K562 treated with DMSO at 1 percent for 48 hours (cell line): ENCODE measurements around the gene NCOR1. TPM values are rescaled to one million over a fixed set of nuclear protein-coding genes. Genes with fewer than 3 reads are reported as not detected.

Source experiments
- total RNA-seq: library from RNA; unstranded; fragments of 300-600 nt; gene quantifications from 2 replicates; pipeline ENCODE4 v1.2.3, GENCODE V29; 2022; ENCODE audit warnings: low replicate concordance; ENCODE audit errors: extremely low read depth

NCOR1 gene
- total RNA-seq = not detected in 2 replicates

DNA sequence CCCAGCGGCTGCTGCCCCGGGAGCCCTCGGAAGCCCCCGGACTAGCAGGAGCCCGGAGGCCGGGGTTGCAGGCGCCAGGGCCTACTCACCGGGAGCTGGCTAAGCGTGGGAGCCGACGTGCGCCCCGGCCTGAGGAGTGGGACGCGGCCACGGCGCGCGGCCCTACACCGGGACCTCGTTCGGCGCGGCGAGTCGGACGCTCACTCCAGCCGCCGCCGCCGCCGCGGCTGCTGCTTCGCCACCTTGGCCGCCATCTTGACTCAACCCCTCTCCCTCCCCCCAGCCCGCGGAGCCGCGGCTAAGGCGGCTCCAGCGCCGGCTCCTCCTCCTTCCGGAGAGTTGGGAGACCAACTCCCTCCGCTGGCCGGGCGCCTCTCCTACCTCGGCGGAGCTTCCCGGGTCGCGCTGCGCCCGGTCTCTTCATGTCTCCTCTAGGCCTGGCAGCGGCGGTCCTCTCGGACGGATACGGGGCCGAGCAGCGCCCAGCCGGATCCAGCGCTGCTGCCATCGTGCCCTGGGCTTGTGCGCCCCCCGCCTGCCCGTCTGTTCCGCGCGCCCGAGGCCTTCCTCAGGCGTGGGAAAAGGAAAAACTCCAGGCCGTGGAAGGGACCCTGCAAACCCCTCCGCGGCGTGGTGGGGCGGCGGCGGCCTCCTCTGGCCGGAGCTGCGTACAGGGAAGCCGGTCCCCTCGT lies at the start of gene NCOR1:
TSS of gene NCOR1 (minus strand) at position 262 of the 692 bp plus-strand sequence. CDS start 20,965 bp downstream, outside the sequence.

DNA sequence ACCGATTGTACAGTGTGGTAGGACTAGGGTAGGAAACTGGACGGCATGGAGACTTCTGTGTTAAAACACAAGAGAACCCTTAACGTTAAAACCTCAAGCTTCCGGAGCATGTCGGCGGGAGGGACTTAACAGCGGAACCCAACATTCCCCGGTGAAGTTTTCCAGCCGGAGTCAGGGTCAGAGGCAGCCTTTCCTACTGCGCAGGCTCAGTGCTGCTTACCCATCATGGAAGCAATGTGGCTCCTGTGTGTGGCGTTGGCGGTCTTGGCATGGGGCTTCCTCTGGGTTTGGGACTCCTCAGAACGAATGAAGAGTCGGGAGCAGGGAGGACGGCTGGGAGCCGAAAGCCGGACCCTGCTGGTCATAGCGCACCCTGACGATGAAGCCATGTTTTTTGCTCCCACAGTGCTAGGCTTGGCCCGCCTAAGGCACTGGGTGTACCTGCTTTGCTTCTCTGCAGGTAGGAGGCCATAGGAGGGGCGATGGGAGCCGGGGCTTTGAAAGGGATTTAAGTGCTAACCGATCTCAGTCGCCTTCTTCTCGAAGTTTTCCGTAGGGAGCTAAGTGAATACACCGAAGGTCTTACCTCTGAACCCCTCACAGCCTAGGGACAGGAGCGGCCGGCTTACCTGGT lies 1.8 kb upstream of the NCOR1 start, which contains the start of gene PIGL:
TSS of gene PIGL (plus strand) at position 209 of the 634 bp plus-strand sequence. CDS start at position 226, 17 bp downstream.

DNA sequence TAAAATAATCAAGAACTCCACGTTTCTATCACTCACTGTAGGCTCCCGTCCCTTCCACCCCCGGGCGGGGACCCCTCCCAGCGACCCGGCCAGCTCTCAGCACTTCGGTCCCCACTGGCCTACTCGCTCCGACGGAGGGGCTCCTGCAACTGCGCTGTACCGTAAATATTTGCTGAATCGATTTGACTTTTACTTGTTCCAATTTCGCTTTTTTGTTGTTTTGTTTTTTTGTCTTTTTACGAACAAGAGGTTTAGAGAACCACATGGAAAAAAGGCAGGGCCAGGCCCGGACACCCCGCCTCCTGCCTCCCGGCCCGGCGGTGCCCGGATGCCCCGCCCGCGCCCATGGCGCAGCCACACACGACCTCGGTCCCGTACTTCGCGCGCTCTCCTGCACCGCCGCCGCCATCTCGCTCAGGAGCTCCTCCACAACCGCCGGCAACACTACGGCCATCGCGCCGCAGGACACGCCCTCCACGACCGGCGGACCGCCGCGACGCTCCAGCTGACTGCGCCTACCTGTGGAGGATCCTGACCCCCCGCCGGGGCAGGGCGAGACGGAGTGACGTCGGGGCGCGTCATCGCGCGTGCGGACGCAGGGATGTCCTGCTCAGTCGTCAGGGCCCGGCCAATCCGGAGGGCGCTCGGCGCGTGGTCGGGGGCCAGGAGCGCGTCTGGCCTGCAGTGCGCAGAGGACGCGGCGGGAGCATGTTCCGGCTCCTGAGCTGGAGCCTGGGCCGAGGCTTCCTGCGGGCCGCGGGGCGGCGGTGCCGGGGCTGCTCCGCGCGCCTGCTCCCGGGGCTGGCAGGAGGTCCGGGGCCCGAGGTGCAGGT lies 216.0 kb downstream of the NCOR1 start, which contains the start of the genes TTC19 and ZSWIM7:
TSS of gene TTC19 (plus strand) at position 684 of the 833 bp plus-strand sequence. CDS start at position 709, 25 bp downstream.
TSS of gene ZSWIM7 (minus strand) at position 564 of the 833 bp plus-strand sequence. CDS start at position 454, 110 bp downstream.

Other genes with a start within 250 kb of the NCOR1 start
- gene ZSWIM7, start 215.8 kb downstream of the NCOR1 start, total RNA-seq = not detected in 2 replicates
- not detected in 2 replicates for gene TTC19, start 215.7 kb downstream of the NCOR1 start, total RNA-seq
- gene PIGL, start 1.7 kb upstream of the NCOR1 start, total RNA-seq = not detected in 2 replicates
- not detected in 2 replicates for gene CENPV, start 137.9 kb upstream of the NCOR1 start, total RNA-seq
- gene UBB, start 165.6 kb upstream of the NCOR1 start, total RNA-seq = 1,569 and 3,163 TPM in 2 replicates
- gene TRPV2, start 200.0 kb upstream of the NCOR1 start, total RNA-seq = not detected in 2 replicates